GM12873 (cell line): Measurements from ENCODE around the gene WDR90.

Experiments
- TF ChIP-seq, protein P1 (sequence below): IDR thresholded peaks from 2 replicates; pipeline ENCODE4 v1.5.1; 2012; ENCODE audit warnings: low read depth, mild to moderate bottlenecking, moderate library complexity, low read length, control low read depth; ENCODE audit not compliant: insufficient read depth; ENCODE audit errors: missing control alignments

The WDR90 gene

GRCh38 chr16:671353-672131 lies 22.4 kb downstream of the WDR90 start:
- TF ChIP-seq, protein P1, sequence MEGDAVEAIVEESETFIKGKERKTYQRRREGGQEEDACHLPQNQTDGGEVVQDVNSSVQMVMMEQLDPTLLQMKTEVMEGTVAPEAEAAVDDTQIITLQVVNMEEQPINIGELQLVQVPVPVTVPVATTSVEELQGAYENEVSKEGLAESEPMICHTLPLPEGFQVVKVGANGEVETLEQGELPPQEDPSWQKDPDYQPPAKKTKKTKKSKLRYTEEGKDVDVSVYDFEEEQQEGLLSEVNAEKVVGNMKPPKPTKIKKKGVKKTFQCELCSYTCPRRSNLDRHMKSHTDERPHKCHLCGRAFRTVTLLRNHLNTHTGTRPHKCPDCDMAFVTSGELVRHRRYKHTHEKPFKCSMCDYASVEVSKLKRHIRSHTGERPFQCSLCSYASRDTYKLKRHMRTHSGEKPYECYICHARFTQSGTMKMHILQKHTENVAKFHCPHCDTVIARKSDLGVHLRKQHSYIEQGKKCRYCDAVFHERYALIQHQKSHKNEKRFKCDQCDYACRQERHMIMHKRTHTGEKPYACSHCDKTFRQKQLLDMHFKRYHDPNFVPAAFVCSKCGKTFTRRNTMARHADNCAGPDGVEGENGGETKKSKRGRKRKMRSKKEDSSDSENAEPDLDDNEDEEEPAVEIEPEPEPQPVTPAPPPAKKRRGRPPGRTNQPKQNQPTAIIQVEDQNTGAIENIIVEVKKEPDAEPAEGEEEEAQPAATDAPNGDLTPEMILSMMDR, result no peak

DNA sequence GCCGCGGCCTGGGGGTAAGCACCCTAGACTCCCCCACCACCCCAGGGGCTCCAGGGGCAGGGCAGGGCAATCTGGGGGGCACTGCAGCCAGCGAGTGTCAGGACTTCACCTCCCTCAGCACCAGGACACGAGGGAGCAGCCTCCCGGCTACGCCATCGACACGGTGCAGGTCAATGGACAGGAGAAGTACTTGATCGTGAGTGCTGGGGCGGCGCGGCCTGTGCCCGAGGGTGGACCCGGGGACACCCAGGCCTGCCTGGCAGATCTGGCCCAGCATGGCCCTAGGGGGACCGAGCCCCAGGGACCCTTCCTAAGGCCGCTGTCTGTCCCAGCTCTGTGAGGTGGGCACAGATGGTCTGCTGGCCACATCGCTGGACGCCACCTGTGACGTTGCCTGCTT lies 23.2 kb downstream of the WDR90 start:
- TF ChIP-seq, protein P1, result no peak

- TF ChIP-seq, protein P1, result no peak
Measured at GRCh38 chr16:672851-673250, 23.7 kb downstream of the WDR90 start.

- TF ChIP-seq, protein P1, result no peak
Measured at GRCh38 chr16:673399-673991, 24.3 kb downstream of the WDR90 start.

GRCh38 chr16:674214-674881 lies 25.2 kb downstream of the WDR90 start:
- TF ChIP-seq, protein P1, result no peak

GRCh38 chr16:674968-675883 lies 26.1 kb downstream of the WDR90 start, which contains the start of gene RHBDL1:
TSS of gene RHBDL1 (plus strand) at chr16:675671. CDS start at chr16:675791, 120 bp downstream.
- TF ChIP-seq, protein P1, result no peak
